GM23248 (cell line): ENCODE data around the gene SKA3.

Source experiments
- EZH2 ChIP-seq: fragments of 200-600 bp; sonication (generic); IDR thresholded peaks from 2 replicates; pipeline ENCODE4 v1.6.1; 2018; ENCODE audit warnings: antibody characterized with exemption, mild to moderate bottlenecking; ENCODE audit not compliant: insufficient read depth, poor library complexity, severe bottlenecking
- EZH2phosphoT487 ChIP-seq: fragments of 200-600 bp; sonication (generic); IDR thresholded peaks from 2 replicates; pipeline ENCODE4 v1.6.1; 2018; ENCODE audit warnings: antibody characterized with exemption, moderate library complexity, mild to moderate bottlenecking, low read depth; ENCODE audit not compliant: insufficient read depth

- TF ChIP-seq EZH2phosphoT487 (no peak), EZH2 (no peak)
Measured at GRCh38 chr13:21139374-21139773, 37.0 kb downstream of the SKA3 start.
